GM21360 (cell line): Measurements from ENCODE around the gene SUV39H1.
A peak's percentile ranks its signal among the peaks of the same experiment; 100 is the strongest.

Source experiments
- ATAC-seq: cut with Tn5 transposase; IDR thresholded peaks from one replicate; pipeline ENCODE4 v1.9.1; 2021; ENCODE audit warnings: mild to moderate bottlenecking, moderate library complexity; ENCODE audit not compliant: unreplicated experiment

The SUV39H1 gene

GRCh38 chrX:48711929-48712505, 15.5 kb downstream of the SUV39H1 start:
- no peak for ATAC-seq

DNA sequence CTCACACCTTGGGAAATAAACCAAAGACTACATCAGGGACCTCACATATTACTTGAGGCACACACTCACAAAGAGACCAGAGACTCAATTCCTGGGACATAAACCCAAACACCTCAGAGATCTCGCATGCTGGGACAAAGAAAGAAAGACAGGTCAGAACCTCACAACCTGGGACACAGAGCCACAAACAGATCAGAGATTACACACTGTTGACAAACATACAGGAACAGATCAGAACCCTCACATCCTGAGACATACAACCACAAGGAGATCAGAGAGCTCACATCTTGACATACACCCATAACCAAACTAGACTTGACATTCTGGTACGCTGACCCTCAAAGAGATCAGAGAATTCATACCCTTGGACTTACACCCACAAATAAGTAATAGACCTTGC, 17.3 kb downstream of the SUV39H1 start:
- no peak for ATAC-seq

GRCh38 chrX:48714573-48714972, 18.0 kb downstream of the SUV39H1 start:
- ATAC-seq = no peak

GRCh38 chrX:48715072-48715471, 18.5 kb downstream of the SUV39H1 start:
- no peak for ATAC-seq

DNA sequence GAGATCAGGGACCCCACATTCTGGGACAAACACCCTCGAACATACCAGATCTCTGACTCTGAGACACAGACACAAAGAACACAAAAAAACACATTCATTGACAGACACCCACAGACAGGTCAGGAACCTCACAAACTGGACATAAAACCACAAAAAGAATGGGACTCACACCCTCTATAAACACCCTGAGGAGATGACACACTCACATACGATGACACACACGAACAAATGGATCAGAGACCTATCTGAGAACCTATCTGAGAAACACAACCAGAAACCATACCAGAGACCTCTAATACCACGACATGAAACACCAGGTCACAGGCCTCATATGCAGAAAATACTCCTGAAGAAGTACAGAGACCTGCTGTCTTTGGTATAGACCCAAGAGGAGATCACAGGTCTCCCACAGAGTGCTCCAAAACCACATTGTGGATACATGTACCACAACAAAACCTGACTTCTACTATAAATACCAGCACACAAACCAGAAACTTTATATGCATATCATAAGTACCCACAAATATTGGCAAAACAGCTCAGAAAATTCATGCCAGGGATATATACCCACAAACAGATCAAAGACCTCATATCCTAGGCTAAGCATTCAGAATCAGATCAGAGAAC, 19.5 kb downstream of the SUV39H1 start:
- no peak for ATAC-seq

DNA sequence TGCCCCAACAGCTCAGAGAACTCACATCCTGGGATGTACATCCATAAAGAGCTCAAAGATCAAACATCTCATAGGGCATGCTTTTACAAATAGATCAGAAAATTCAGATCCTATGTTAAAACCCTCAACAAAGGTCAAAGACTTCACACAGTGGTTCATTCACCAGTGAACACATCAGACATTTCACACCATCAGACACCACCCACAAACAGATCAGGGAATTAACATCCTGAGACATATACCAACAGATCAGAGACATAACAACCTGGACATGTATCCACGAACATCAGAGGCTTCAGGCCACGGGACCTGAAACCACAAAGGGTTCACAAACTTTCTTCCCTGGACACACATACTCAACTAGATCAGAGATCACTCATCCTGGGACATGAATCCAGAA, 23.4 kb downstream of the SUV39H1 start:
- ATAC-seq = no peak

DNA sequence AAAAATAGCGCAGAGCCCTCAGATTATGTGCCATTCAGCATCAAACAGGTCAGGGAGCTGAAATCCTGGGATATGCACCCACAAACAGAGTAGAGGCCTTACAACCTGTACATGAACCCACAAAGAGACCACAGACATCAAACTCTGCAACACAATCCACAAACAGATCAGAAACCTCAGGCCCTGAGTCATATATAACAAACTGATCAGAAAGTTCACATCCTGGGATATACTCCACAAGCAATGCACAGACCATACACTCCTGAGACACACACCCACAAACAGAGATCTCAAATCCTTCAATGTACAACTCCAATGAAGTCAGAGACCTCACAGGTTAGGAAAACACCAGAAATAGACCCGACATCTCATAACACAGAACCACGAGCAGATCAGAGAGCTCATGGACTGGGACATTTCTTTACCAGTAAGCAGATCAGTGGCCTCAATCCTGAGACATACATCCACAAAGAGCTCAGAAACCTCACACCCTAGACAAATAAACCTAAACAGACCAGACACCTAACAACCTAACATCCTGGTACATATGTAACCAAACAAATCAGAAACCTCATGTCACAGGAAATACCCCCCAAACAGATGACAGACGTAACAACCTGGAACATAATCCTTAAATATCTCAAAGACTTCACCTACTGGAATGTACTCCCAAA, 24.2 kb downstream of the SUV39H1 start:
- no peak for ATAC-seq

- ATAC-seq = no peak
These were observed 25.4 kb downstream of the SUV39H1 start for GRCh38 chrX:48721916-48722315.

- ATAC-seq = no peak
These were observed 30.1 kb downstream of the SUV39H1 start for GRCh38 chrX:48726596-48726995.

DNA sequence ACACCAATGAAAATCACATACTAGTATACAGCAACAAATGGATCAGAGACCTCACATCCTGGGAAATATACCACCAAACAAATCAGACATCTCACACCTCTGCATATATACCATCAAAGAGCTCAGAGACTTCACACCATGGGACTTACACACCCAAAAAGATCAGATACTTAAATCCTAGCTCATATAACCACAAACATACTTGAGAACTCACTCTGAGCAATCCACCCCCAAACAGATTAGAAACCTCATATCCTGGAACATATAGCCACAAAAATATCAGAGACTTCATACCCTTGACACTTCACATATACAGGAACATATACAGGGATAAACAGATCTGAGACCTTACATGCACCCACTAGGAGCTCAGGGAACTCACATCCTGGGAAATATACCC, 32.1 kb downstream of the SUV39H1 start:
- ATAC-seq = no peak

GRCh38 chrX:48736303-48736702, 39.8 kb downstream of the SUV39H1 start:
- no peak for ATAC-seq

- no peak for ATAC-seq
These were observed 40.3 kb downstream of the SUV39H1 start for GRCh38 chrX:48736878-48737212.

GRCh38 chrX:48737213-48737938, 40.8 kb downstream of the SUV39H1 start:
- ATAC-seq = peak; percentile 97

DNA sequence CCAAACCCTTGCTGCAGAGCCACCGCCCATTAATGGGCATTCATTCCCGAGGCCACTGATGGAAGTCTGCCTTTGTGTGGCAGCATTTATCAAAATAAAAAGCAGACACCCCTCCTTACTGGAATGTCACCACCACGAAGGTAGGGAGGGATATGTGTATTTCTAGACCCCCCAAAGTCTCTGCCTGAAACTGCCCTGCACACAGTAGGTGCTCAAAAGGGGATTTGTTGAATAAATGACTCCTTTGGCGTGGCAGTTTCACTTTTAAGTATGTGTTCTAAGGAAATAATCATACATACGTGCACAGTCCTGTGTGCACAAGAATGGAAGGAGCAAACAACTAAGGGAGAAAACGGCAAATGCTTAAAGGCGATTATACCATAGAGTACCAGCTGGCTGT, 41.4 kb downstream of the SUV39H1 start:
- no peak for ATAC-seq

DNA sequence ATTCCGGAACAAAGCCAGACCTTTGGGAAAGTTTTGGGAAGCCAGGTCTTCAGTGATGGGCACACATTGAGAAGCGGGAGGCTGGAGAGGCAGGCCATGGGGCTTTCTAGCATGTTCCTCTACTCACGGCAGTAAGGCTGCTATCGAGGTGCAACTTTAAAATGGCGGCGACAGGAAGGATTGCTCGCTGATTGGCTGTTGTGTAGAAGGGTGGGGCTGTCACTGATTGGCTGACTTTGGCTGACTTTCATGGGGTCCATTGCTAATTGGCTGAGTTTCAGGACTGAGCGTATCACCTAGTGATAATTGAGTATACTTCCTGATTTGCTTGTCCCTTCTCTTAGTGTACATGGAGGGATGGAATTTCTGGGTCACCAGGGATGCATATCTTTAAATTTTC, 45.3 kb downstream of the SUV39H1 start:
- ATAC-seq = no peak

GRCh38 chrX:48745222-48745621, 48.7 kb downstream of the SUV39H1 start:
- ATAC-seq = no peak

DNA sequence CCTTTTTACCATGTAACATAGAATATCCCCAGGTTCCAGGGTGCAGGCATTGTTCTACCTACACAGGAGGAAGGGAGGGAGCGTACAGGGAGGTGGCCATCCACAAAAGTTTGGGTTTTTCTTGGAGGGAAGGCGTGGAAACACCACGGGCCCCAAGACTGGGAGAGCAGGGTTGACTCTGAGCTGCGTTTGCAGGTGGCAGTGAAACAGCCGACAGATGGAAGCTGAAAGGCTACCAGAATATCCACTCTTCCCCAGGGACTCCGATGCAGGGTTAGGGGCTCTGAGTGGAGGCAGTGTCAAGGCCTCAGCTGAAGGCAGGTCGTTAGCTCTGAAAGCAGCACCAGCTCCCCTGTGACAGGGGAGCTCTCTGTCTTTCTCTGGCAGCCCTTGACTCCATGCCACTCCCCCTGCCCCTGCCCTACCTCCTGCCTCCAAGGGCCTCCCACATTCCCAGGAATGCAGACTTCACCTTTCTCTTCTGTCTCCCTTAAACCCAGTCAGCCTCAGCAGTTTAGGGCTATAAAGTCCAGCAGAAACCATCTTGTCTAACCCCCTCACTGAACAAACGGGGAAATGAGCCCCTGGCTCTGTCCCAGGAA, 51.0 kb downstream of the SUV39H1 start:
- ATAC-seq = no peak

GRCh38 chrX:48749182-48749581, 52.6 kb downstream of the SUV39H1 start:
- no peak for ATAC-seq

- no peak for ATAC-seq
These were observed 54.8 kb downstream of the SUV39H1 start for GRCh38 chrX:48751343-48751742.

- no peak for ATAC-seq
These were observed 56.0 kb downstream of the SUV39H1 start for GRCh38 chrX:48752498-48752897.

- no peak for ATAC-seq
These were observed 57.2 kb downstream of the SUV39H1 start for GRCh38 chrX:48753708-48754228.
